ENCODE results near the gene CMTM2. TPM values are rescaled to one million over a fixed set of nuclear protein-coding genes. Genes with fewer than 3 reads are reported as not detected.
A peak's percentile ranks its signal among the peaks of the same experiment; 100 is the strongest.

CMTM2 gene
- total RNA-seq = 0.35 TPM
- long read RNA-seq = 0 reads

DNA sequence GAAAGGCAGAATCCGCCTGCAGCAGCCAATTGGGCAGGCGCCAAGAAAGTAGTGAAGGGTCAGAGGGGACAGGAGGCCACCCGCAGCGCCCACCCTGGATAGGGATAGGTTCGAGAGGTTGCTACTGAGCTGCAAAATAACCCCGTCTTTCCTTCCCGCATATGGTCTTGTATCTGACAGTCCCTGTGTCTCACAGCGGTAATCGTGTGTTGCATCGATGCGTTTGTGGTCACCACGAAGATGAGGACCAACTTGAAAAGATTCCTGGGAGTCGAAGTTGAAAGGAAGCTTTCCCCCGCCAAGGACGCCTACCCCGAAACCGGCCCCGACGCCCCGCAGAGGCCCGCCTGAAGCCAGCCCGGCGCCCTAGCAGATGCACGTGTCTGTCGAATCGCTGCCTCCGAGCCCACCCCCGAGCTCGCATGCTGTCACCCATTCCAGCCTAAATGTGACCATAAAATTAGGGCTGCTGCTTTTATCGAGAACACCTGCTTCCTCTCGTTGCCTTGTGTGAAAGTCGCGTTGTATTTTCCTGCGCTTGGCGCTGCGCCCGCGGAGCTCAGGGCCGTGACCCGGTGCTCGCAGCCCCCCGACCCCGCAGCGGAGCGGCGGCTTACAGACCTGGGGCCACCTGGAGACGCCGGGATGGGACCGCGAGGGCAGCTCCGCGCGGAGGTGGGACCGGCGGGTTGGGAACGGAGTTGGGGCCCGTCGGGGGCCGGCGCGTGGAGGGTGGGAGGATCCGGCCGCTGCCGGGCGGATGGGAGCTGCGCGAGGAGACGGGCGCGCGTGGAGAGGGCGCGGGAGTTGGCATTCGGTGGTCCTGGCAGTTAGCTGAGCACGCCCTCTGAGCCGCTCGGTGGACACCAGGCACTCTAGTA, at the start of gene CMTM2:
CMTM2 (plus strand) TSS at position 813 of the 881 bp plus-strand sequence. CDS start 145 bp downstream, outside the sequence.
- intact Hi-C loops (cut with DNase I) = no loop called here
- no peak for DNase-seq (ENCODE audit: missing footprints)
- no peak for ATAC-seq

DNA sequence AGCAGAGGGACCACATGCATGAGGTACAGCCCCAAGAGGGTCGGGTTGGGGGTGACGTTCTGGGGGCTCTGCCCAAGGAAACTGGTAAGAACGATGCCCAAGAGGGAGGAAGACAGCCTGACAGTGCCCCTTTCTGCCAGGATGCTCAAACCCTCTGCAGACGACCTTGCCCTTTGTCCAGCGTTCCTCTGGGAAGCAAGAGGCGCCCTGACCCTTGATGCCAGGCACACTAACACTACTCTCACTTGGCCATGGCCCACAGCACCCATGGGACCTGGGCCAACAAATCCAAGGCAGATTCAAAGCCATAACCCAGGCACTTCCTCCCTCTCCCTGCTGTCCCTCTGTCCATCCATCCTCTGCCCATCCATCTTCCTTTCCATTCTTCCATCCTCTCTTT, 49.8 kb upstream of the CMTM2 start:
- DNase-seq (ENCODE audit: missing footprints) (peak; percentile 27), ATAC-seq (no peak)
- intact Hi-C loops (cut with DNase I) = no loop called here

DNA sequence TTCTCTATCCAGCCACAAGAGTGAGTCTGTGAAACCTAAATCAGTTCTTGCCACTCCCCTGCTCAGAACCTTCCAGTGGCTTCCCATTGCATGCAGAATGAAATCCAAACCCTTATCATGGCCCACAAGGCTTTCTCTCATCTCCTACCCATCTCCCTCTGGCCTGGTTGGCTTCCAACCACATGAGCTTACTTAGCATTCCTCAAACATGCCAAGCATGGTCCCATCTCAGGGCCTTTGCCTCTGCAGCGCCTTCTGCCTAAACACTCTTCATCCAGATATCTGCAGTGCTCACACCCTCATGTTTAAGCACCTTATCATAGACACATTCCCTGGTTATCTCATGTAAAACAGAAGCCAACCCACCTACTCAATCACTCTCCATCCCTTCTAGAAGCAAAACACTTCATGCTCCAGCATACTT, 44.9 kb upstream of the CMTM2 start:
- intact Hi-C loops (cut with DNase I) = no loop called here
- DNase-seq (ENCODE audit: missing footprints) = no peak
- no peak for ATAC-seq

- intact Hi-C loops (cut with DNase I) = no loop called here
- ATAC-seq (no peak), DNase-seq (ENCODE audit: missing footprints) (no peak)
These were observed 42.7 kb upstream of the CMTM2 start for GRCh38 chr16:66536525-66536924.

DNA sequence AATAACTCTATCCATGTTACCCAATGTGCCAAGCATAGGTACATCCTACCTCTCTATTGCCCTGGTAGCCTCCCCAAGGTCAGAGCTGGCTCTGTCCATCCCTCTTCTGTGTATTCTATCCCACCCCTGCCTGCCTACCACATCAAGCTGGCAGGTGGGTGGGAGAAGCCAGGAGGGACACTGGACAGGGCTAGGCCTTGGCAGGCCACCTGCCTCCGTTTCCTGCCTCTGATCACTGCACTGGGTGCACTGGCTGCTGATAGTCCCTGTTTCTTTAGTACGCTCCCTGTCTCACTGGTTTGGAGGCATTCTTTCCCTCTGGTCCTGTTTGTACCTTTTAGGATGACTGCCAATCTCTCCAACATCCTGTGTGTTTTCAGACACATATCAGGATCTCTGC, 42.0 kb upstream of the CMTM2 start:
- DNase-seq (ENCODE audit: missing footprints) (no peak), ATAC-seq (no peak)
- intact Hi-C loops (cut with DNase I) = no loop called here

DNA sequence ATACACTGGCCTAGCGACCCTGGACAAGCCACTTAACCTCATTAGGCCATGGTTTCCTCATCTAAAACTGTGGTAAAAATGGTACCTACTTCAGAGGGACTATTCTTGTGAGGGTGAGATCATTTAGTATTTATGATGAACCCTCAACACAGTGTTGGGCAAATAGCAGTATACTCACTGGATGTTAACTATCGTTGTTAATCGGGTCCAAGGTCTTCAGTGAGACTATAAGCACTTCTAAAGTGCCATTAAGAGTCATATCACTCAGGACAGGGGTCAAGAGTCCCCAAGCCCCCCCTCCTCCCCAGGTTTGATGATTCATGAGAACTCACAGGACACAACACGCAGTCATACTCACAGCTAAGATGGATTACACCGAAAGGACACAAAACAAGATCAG, 40.4 kb upstream of the CMTM2 start:
- DNase-seq (ENCODE audit: missing footprints) (no peak), ATAC-seq (no peak)
- intact Hi-C loops (cut with DNase I) = no loop called here

DNA sequence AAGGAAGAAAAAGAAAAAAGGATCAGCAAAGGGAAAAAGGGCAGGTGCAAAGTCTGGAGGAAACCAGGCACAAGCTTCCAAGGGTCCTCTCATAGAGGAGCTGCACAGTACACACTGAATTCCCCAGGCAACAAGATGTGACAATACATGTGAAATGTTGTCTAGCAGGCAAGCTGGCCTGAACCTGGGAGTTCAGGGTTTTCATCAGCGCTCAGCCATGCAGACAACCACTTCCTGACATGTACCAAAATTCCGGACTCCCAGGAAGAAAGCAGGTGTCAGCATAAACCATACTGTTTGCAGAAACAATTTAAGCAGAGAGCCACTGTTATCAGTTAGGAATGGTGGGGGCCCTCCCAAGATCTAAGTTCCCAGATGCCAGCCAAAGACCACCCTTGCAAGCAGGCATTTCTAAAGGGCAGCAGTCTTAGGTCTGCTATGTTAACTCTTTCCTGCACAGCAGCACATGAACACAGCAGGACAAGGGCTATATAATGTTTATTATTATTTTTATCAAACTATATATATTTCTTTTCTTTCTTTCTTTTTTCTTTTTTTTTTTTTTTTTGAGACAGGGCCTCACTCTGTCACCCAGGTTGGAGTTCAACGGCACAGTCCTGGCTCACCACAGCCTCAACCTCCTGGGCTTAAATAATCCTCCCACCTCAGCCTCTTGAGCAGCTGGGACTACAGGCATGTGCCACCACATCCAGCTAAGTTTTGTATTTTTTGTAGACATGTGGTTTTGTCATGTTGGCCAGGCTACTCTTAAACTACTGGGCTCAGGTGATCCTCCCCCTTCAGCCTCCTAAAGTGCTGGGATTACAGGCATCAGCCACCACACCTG, 39.4 kb upstream of the CMTM2 start:
- DNase-seq (ENCODE audit: missing footprints) (no peak), ATAC-seq (no peak)
- intact Hi-C loops (cut with DNase I) = no loop called here

GRCh38 chr16:66541388-66542355, 37.6 kb upstream of the CMTM2 start:
- intact Hi-C loops (cut with DNase I) = no loop called here
- no peak for DNase-seq (ENCODE audit: missing footprints)
- peak; percentile 43 for ATAC-seq

- intact Hi-C loops (cut with DNase I) = no loop called here
- ATAC-seq = no peak
- no peak for DNase-seq (ENCODE audit: missing footprints)
These were observed 36.9 kb upstream of the CMTM2 start for GRCh38 chr16:66542396-66542795.

- intact Hi-C loops (cut with DNase I) = no loop called here
These were observed 35.7 kb upstream of the CMTM2 start for GRCh38 chr16:66543541-66543940.

GRCh38 chr16:66544016-66544757, 35.1 kb upstream of the CMTM2 start:
- DNase-seq (ENCODE audit: missing footprints) = no peak
- intact Hi-C loops (cut with DNase I) = no loop called here
- no peak for ATAC-seq

More at GRCh38 chr16:66543541-66543940, 35.7 kb upstream of the CMTM2 start:
- ATAC-seq (no peak), DNase-seq (ENCODE audit: missing footprints) (no peak)

DNA sequence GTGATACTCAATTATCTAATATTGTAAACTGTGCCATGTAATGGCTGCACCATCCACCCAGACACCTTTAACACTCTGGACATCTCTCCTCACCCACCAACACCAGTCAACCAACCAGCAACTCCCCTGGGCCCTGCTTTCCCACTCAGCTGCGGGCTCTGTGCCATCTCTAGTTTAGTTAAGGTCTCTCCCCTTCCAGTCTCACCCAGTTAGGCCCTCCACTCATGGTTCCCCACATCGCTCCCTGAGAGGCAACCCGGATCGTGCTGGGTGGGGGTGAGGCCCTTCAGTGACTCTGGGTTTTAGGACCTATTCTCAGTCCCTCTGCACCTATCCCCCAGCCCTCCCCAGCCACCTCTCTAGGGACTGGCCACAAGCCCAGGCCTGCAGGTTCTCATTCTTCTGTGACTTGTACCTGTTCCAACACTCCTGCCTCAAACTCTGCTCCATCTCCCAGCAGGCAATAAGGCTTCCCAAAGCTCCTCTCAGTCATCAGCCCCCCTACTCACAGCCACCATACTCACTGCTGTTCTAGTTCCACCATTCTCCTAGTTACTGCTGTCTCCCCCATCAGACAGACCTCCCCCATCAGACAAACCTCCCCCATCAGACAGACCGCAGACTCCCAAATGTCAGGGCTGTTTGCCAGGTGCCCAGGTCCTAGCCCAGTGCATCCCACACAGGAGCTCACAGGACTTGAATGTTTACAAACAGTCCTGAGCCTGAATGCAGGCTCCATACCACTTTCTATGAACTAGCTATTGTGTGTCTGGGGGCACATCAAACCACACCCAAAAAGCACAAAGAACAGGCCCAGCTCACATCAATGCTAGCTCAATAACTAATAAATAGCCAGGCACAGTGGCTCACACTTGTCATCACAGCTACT, 31.9 kb upstream of the CMTM2 start:
- intact Hi-C loops (cut with DNase I) = no loop called here
- ATAC-seq = no peak
- DNase-seq (ENCODE audit: missing footprints) = no peak

DNA sequence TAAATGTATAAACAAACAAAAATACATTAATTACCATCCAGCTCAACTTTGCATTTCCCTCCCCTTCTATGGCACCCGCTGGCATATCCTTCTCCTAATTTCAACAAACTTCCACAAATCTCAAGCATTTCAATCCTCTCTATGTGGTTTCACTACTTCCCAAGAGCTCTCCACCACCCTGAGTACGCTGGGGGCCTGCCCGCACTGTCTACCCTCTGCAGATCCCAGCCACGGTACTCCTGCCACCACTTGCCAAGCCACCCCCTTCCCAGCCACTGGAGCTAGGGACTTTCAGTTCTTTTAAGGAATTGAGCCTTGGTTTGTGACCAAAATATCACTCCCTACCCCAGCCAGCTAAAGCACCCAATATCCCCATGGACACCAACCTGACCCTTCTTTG, 31.2 kb upstream of the CMTM2 start:
- ATAC-seq (no peak), DNase-seq (ENCODE audit: missing footprints) (no peak)
- intact Hi-C loops (cut with DNase I) = no loop called here

DNA sequence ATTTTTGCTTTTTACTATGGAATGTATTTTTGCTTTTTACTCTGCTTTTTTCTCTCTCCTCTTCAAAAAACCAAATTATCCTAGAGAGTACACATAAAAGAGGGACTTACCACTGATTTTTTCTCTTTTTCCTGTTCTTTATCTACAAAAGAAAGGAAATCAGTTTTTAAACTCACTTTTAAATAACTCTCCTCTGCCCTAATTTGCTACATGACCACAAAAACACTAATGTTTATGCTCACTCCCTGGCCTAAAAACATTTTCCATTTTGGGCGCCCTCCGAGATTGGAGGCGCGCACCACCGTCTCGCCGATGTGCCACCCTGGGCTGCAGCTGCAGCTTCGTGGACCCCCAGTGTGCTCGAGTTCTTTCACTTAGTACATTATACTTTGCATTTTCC, 30.4 kb upstream of the CMTM2 start:
- intact Hi-C loops (cut with DNase I) = loop anchor here (1.0 kb wide), 1 partner anchor 33 kb away; no protein-coding TSS in a partner anchor
- DNase-seq (ENCODE audit: missing footprints) = no peak
- ATAC-seq = no peak

DNA sequence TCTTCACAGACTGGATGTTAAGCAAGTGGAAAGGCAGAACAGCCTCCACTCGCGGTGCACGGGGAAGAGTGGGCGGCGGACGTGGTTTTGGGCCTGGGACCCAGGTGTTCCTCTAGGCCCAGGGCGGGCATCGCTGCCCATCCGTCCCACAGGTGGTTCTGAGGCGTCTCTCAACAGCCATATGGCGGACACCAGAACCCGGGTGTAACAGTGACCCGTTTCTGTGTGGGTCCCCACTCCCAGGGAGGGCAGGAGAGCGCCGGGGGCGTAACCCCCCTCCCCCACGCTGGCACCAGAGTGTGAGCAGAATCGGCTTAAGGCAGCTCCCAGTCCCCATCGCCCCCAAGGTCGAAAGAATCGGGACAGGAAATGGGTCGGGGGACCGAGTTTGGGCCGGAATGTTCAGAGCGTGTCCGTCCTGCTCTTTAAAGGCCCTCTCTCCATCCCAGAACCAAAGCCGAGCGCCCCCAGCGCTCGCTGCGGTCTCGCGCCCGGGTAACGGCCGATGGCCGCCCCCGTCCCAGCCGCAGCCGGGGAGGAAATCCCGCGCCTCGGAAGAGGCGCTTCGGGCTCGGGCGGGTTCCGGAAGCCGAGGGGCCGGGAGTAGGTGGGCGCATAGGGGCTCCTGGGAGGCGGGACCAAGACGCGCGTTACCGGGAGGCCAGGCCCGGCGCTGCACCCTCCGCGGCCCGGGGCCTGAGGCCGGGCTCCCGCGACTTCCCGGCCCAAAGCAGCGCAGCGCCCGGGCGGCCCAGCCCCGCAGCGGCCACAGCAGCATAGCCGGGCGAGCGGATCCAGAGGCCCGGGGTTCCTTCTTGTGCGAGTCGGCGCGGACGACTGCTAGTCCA, 29.8 kb upstream of the CMTM2 start, which contains the start of gene TK2:
TK2 (minus strand) TSS at position 839 of the 848 bp plus-strand sequence; CDS start at position 778, 61 bp downstream.
- ATAC-seq (peak; percentile 63), DNase-seq (ENCODE audit: missing footprints) (peak; percentile 89)
- intact Hi-C loops (cut with DNase I) = loop anchor here (1.0 kb wide), 1 partner anchor 33 kb away; no protein-coding TSS in a partner anchor

GRCh38 chr16:66551348-66551759, 27.9 kb upstream of the CMTM2 start:
- intact Hi-C loops (cut with DNase I) = no loop called here
- DNase-seq (ENCODE audit: missing footprints) (no peak), ATAC-seq (no peak)
